ENCODE measurements around the gene VAC14.

VAC14 gene

DNA sequence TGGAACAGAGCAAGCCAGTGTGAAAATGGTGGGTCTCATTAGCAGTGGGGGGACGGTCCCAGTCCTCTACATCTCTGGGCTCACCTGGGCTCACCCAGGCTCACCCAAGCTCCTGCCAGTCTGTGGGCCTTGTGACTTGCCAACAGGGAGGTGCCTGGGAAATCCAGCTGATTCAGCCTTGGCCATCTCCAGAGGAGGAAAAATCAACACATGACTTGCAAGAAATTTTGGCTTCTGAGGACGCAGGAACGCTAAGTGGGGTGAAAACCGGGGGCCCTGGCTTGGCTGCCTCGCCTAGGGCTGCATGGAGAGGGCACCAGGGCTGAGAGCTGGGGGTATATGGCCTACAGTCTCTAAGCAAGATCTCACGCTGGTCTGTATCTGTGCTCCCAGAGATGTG is 47.7 kb downstream of the VAC14 start:
- no peak overlapping the region for H3K4me2 ChIP-seq (ENCODE audit: low read depth, low read length, poor library complexity, severe bottlenecking)
- no peaks in the 10 kb centered on the region for H3K9me3 ChIP-seq (ENCODE audit: insufficient read depth, low read depth, low read length)
- H2AFZ ChIP-seq (ENCODE audit: low read length): no peak overlapping the region
- TF ChIP-seq, protein P1, sequence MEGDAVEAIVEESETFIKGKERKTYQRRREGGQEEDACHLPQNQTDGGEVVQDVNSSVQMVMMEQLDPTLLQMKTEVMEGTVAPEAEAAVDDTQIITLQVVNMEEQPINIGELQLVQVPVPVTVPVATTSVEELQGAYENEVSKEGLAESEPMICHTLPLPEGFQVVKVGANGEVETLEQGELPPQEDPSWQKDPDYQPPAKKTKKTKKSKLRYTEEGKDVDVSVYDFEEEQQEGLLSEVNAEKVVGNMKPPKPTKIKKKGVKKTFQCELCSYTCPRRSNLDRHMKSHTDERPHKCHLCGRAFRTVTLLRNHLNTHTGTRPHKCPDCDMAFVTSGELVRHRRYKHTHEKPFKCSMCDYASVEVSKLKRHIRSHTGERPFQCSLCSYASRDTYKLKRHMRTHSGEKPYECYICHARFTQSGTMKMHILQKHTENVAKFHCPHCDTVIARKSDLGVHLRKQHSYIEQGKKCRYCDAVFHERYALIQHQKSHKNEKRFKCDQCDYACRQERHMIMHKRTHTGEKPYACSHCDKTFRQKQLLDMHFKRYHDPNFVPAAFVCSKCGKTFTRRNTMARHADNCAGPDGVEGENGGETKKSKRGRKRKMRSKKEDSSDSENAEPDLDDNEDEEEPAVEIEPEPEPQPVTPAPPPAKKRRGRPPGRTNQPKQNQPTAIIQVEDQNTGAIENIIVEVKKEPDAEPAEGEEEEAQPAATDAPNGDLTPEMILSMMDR (conservative IDR thresholded peaks at IDR 0.05; ENCODE audit: low read length): no peak
- TF ChIP-seq EZH2phosphoT487 (IDR thresholded peaks at IDR 0.05; ENCODE audit: borderline replicate concordance): no peak
- no peaks in the 10 kb centered on the region for H3F3A ChIP-seq (ENCODE audit: low read depth)
- H3K4me1 ChIP-seq (ENCODE audit: insufficient read depth, low read length, poor library complexity, severe bottlenecking): peaks cover 14% of the 10 kb centered on the region
- H3K9ac ChIP-seq (ENCODE audit: low read depth, low read length, poor library complexity, severe bottlenecking): no peak overlapping the region
- no peaks in the 10 kb centered on the region for H4K20me1 ChIP-seq (ENCODE audit: insufficient read depth, low read length, poor library complexity, severe bottlenecking)
- H3K9me2 ChIP-seq (replicated peaks; ENCODE audit: low read depth, low read length): no peaks in the 10 kb centered on the region
- H3K4me3 ChIP-seq (ENCODE audit: low read length, poor library complexity, severe bottlenecking): no peak overlapping the region
- peaks cover 9% of the 10 kb centered on the region; the same call in 1 of the 2 replicates for H3K36me3 ChIP-seq (ENCODE audit: insufficient read depth, low read length)
- H3K27me3 ChIP-seq (ENCODE audit: insufficient read depth, low read length, poor library complexity, severe bottlenecking): no peaks in the 10 kb centered on the region
- H3K79me2 ChIP-seq (ENCODE audit: insufficient read depth, low read length): no peaks in the 10 kb centered on the region

DNA sequence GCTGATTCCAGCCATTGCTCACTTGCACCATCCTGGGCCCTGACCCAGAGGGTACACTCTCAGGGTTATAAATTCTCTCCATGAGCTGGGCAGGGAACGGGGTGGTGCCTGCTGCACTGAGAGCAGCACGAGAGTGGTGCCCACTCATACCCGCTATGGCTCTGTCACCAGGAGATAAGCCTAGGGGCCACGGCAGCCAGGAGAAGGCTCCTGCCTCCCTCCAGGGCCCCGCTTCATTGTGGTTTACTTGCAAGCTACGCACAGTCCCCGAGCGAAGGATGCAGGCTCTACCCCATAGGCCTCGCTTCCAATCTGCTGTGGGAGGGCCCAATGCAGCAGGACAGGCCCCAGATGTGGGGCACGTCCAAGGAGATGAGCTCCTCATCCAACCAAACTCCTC is 48.5 kb downstream of the VAC14 start:
- no peaks in the 10 kb centered on the region for H3K79me2 ChIP-seq (ENCODE audit: insufficient read depth, low read length)
- TF ChIP-seq EZH2phosphoT487 (IDR thresholded peaks at IDR 0.05; ENCODE audit: borderline replicate concordance): no peak
- TF ChIP-seq, protein P1 (conservative IDR thresholded peaks at IDR 0.05; ENCODE audit: low read length): no peak
- no peak overlapping the region for H3K4me2 ChIP-seq (ENCODE audit: low read depth, low read length, poor library complexity, severe bottlenecking)
- H3K36me3 ChIP-seq (ENCODE audit: insufficient read depth, low read length): peaks cover 9% of the 10 kb centered on the region; the same call in 1 of the 2 replicates
- H3F3A ChIP-seq (ENCODE audit: low read depth): no peaks in the 10 kb centered on the region
- no peak overlapping the region for H3K9ac ChIP-seq (ENCODE audit: low read depth, low read length, poor library complexity, severe bottlenecking)
- H3K4me3 ChIP-seq (ENCODE audit: low read length, poor library complexity, severe bottlenecking): no peak overlapping the region
- H3K4me1 ChIP-seq (ENCODE audit: insufficient read depth, low read length, poor library complexity, severe bottlenecking): peaks cover 15% of the 10 kb centered on the region
- H4K20me1 ChIP-seq (ENCODE audit: insufficient read depth, low read length, poor library complexity, severe bottlenecking): no peaks in the 10 kb centered on the region
- no peak overlapping the region for H2AFZ ChIP-seq (ENCODE audit: low read length)
- H3K27me3 ChIP-seq (ENCODE audit: insufficient read depth, low read length, poor library complexity, severe bottlenecking): no peaks in the 10 kb centered on the region
- no peaks in the 10 kb centered on the region for H3K9me3 ChIP-seq (ENCODE audit: insufficient read depth, low read depth, low read length)
- no peaks in the 10 kb centered on the region for H3K9me2 ChIP-seq (replicated peaks; ENCODE audit: low read depth, low read length)

DNA sequence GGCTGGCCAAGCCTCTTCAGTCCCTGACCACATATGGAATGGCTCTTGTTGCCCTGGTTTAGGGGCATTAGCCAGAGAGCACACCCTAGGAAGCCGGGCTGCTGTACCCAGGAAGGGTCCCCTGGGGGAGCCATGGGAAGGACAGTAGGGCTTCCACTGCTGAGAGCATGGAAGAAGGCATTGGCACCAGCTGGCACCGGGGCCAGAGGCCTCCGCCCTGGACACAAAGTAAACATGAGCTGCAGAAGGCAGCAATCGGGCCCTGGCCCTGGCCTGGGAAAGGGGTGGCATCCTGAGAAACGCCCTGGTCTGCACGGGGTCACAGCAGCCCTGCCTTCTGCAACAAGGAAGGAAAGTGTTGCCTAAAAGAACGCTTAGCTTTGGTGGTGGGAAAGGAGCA is 49.4 kb downstream of the VAC14 start:
- H3K9ac ChIP-seq (ENCODE audit: low read depth, low read length, poor library complexity, severe bottlenecking): no peak overlapping the region
- no peaks in the 10 kb centered on the region for H3K9me3 ChIP-seq (ENCODE audit: insufficient read depth, low read depth, low read length)
- peaks cover 4% of the 10 kb centered on the region; the same call in 1 of the 2 replicates for H3K36me3 ChIP-seq (ENCODE audit: insufficient read depth, low read length)
- peak overlapping the region; percentile 20 for H3K4me2 ChIP-seq (ENCODE audit: low read depth, low read length, poor library complexity, severe bottlenecking)
- no peaks in the 10 kb centered on the region for H4K20me1 ChIP-seq (ENCODE audit: insufficient read depth, low read length, poor library complexity, severe bottlenecking)
- H3K9me2 ChIP-seq (replicated peaks; ENCODE audit: low read depth, low read length): no peaks in the 10 kb centered on the region
- peaks cover 22% of the 10 kb centered on the region for H3K4me1 ChIP-seq (ENCODE audit: insufficient read depth, low read length, poor library complexity, severe bottlenecking)
- no peaks in the 10 kb centered on the region for H3K79me2 ChIP-seq (ENCODE audit: insufficient read depth, low read length)
- no peaks in the 10 kb centered on the region for H3K27me3 ChIP-seq (ENCODE audit: insufficient read depth, low read length, poor library complexity, severe bottlenecking)
- TF ChIP-seq, protein P1 (conservative IDR thresholded peaks at IDR 0.05; ENCODE audit: low read length): no peak
- TF ChIP-seq EZH2phosphoT487 (IDR thresholded peaks at IDR 0.05; ENCODE audit: borderline replicate concordance): no peak
- no peak overlapping the region for H2AFZ ChIP-seq (ENCODE audit: low read length)
- H3K4me3 ChIP-seq (ENCODE audit: low read length, poor library complexity, severe bottlenecking): no peak overlapping the region
- H3F3A ChIP-seq (ENCODE audit: low read depth): no peaks in the 10 kb centered on the region
